H1 (cell line): ENCODE data around the gene SLC4A7. TPM values are rescaled to one million over a fixed set of nuclear protein-coding genes. Genes with fewer than 3 reads are reported as not detected.

Experiments
- CTCF ChIA-PET: fragments of 300-600 bp; sonication (Branson Sonifier 250); formaldehyde crosslinking; loops from one replicate; lab custom pipeline; 2021; ENCODE audit not compliant: partially characterized antibody; lab: Charles Lee
- POLR2A ChIA-PET: fragments of 300-600 bp; sonication (Branson Sonifier 250); formaldehyde crosslinking; loops from one replicate; lab custom pipeline; 2021; ENCODE audit warnings: inconsistent platforms; ENCODE audit not compliant: partially characterized antibody; lab: Charles Lee
- DNase-seq, 2 experiments: peaks; one replicate each; pipeline versions ENCODE4 v3.0.0 to v3.0.0-alpha.2; 2010 to 2022; ENCODE audit warnings: low spot score in 2 of 2, low read depth in 1 of 2, mixed read lengths in 1 of 2
- FAIRE-seq: peaks from 2 replicates; lab custom pipeline; 2011; peaks lifted over from hg19 to GRCh38; lab: Jason Lieb, UNC
- H2AFZ ChIP-seq: 2 replicates; pipeline ENCODE4 v1.8.1; 2012; ENCODE audit warnings: low read length, inconsistent platforms
- H2AK5ac ChIP-seq: 2 replicates; pipeline ENCODE4 v1.6.1; 2013; ENCODE audit warnings: low read depth, low read length
- H2BK120ac ChIP-seq: replicated peaks from 2 replicates; pipeline ENCODE3; 2013; ENCODE audit warnings: low read depth, low read length, inconsistent platforms
- H2BK12ac ChIP-seq: 2 replicates; pipeline ENCODE4 v1.6.1; 2013; ENCODE audit warnings: low read depth, low read length
- H2BK15ac ChIP-seq: 2 replicates; pipeline ENCODE4 v1.6.1; 2013; ENCODE audit warnings: low read length
- H2BK20ac ChIP-seq: 2 replicates; pipeline ENCODE4 v1.6.1; 2013; ENCODE audit warnings: low read length
- H2BK5ac ChIP-seq: 2 replicates; pipeline ENCODE4 v1.6.1; 2013; ENCODE audit warnings: low read depth, low read length
- H3K14ac ChIP-seq: 2 replicates; pipeline ENCODE4 v1.6.1; 2013; ENCODE audit warnings: inconsistent platforms; ENCODE audit not compliant: insufficient read length
- H3K18ac ChIP-seq: 2 replicates; pipeline ENCODE4 v1.6.1; 2013; ENCODE audit warnings: low read length; ENCODE audit errors: extremely low read depth
- H3K23ac ChIP-seq: 2 replicates; pipeline ENCODE4 v1.6.1; 2013; ENCODE audit warnings: inconsistent platforms; ENCODE audit not compliant: insufficient read length
- H3K23me2 ChIP-seq: 2 replicates; pipeline ENCODE4 v1.6.1; 2013; ENCODE audit warnings: low read depth, low read length
- H3K27ac ChIP-seq: 2 replicates; pipeline ENCODE4 v1.6.1; 2011; ENCODE audit warnings: low read depth, low read length, inconsistent platforms
- H3K27me3 ChIP-seq, 4 experiments: replicated peaks in 1 of 4; 1 replicate in 1 of 4; 2 replicates in 3 of 4; pipeline versions ENCODE4 v1.6.1 to v1.8.1; 2011 to 2013; ENCODE audit warnings: low read length in 3 of 4, mild to moderate bottlenecking in 3 of 4, inconsistent platforms in 2 of 4, mixed read lengths in 2 of 4, moderate library complexity in 1 of 4; ENCODE audit not compliant: control insufficient read depth in 3 of 4, insufficient read depth in 3 of 4; ENCODE audit errors: extremely low read depth in 1 of 4
- H3K36me3 ChIP-seq, 4 experiments: 2 replicates each; pipeline versions ENCODE4 v1.6.1 to v1.8.1; 2011 to 2013; ENCODE audit warnings: mild to moderate bottlenecking in 4 of 4, low read length in 3 of 4, moderate library complexity in 2 of 4, control low read depth in 1 of 4, inconsistent platforms in 1 of 4; ENCODE audit not compliant: insufficient read depth in 4 of 4, control insufficient read depth in 2 of 4
- H3K4ac ChIP-seq: replicated peaks from 2 replicates; pipeline ENCODE3; 2013; ENCODE audit warnings: low read length, low read depth, mixed read lengths, inconsistent platforms; ENCODE audit not compliant: insufficient read length
- H3K4me1 ChIP-seq, 4 experiments: replicated peaks in 1 of 4; 1 replicate in 1 of 4; 2 replicates in 3 of 4; pipeline versions ENCODE4 v1.6.1 to v1.8.1; 2011 to 2013; ENCODE audit warnings: low read length in 3 of 4, inconsistent platforms in 2 of 4, mixed read lengths in 1 of 4; ENCODE audit not compliant: insufficient read depth in 4 of 4, control insufficient read depth in 3 of 4
- H3K4me2 ChIP-seq, 2 experiments: 2 replicates each; pipeline versions ENCODE4 v1.6.1 to v1.8.1; 2011 to 2013; ENCODE audit warnings: low read depth in 2 of 2, low read length in 2 of 2, control low read depth in 1 of 2, inconsistent platforms in 1 of 2, mild to moderate bottlenecking in 1 of 2; ENCODE audit not compliant: insufficient read depth in 1 of 2
- H3K4me3 ChIP-seq, 4 experiments: fragments of 200-600, 300-600 bp in 1 of 4; sonication (generic), shearing (Covaris generic), sonication (Bioruptor Twin) in 1 of 4; 2 replicates each; pipeline versions ENCODE4 v1.5.1 to v1.8.1; 2011 to 2016; ENCODE audit warnings: low read length in 4 of 4, low read depth in 3 of 4, control low read depth in 2 of 4, inconsistent platforms in 2 of 4, mild to moderate bottlenecking in 2 of 4, mixed read lengths in 1 of 4, moderate library complexity in 1 of 4; ENCODE audit not compliant: insufficient read depth in 2 of 4; ENCODE audit errors: extremely low read depth in 1 of 4
- H3K56ac ChIP-seq: replicated peaks from 2 replicates; pipeline ENCODE3; 2013; ENCODE audit warnings: low read depth, mild to moderate bottlenecking, mixed read lengths, low read length, inconsistent platforms; ENCODE audit not compliant: insufficient read length
- H3K79me1 ChIP-seq: 2 replicates; pipeline ENCODE4 v1.6.1; 2013; ENCODE audit warnings: low read depth, low read length, control low read depth
- H3K79me2 ChIP-seq, 2 experiments: 2 replicates each; pipeline versions ENCODE4 v1.6.1 to v1.8.1; 2012 to 2013; ENCODE audit warnings: low read length in 2 of 2, mild to moderate bottlenecking in 2 of 2, inconsistent platforms in 1 of 2; ENCODE audit not compliant: insufficient read depth in 2 of 2, control insufficient read depth in 1 of 2
- H3K9ac ChIP-seq, 4 experiments: replicated peaks in 1 of 4; 1 replicate in 1 of 4; 2 replicates in 3 of 4; pipeline versions ENCODE4 v1.6.1 to v1.8.1; 2011 to 2013; ENCODE audit warnings: low read depth in 3 of 4, low read length in 3 of 4, control low read depth in 2 of 4, mild to moderate bottlenecking in 2 of 4, moderate library complexity in 2 of 4, inconsistent platforms in 1 of 4; ENCODE audit errors: extremely low read depth in 1 of 4
- H3K9me3 ChIP-seq, 2 experiments: 2 replicates each; pipeline versions ENCODE4 v1.6.1 to v1.8.1; 2012 to 2013; ENCODE audit warnings: mild to moderate bottlenecking in 2 of 2, moderate library complexity in 2 of 2, control low read depth in 1 of 2, inconsistent platforms in 1 of 2, low read depth in 1 of 2, low read length in 1 of 2, mixed read lengths in 1 of 2; ENCODE audit not compliant: insufficient read depth in 2 of 2
- H4K20me1 ChIP-seq, 2 experiments: replicated peaks in 1 of 2; 2 replicates each; pipeline versions ENCODE3 to v1.8.1; 2011 to 2013; ENCODE audit warnings: inconsistent platforms in 2 of 2, low read length in 2 of 2, mild to moderate bottlenecking in 1 of 2; ENCODE audit not compliant: insufficient read depth in 2 of 2, control insufficient read depth in 1 of 2
- H4K5ac ChIP-seq: 2 replicates; pipeline ENCODE4 v1.6.1; 2013; ENCODE audit warnings: low read length, low read depth, mixed read lengths, inconsistent platforms; ENCODE audit not compliant: insufficient read length
- H4K8ac ChIP-seq: 2 replicates; pipeline ENCODE4 v1.8.0; 2013; ENCODE audit warnings: mild to moderate bottlenecking, moderate library complexity, low read length, inconsistent platforms; ENCODE audit not compliant: insufficient read depth; ENCODE audit errors: extremely low read depth
- H4K91ac ChIP-seq: replicated peaks from 2 replicates; pipeline ENCODE3; 2013; ENCODE audit warnings: low read length, mixed read lengths, inconsistent platforms; ENCODE audit not compliant: insufficient read length
- BACH1 ChIP-seq: IDR thresholded peaks from 2 replicates; pipeline ENCODE4 v1.6.1; 2012; ENCODE audit warnings: low read length, improper control_type of control experiment
- CREB1 ChIP-seq: IDR thresholded peaks from 2 replicates; pipeline ENCODE4 v1.6.1; 2012; ENCODE audit warnings: inconsistent platforms
- CTBP2 ChIP-seq: IDR thresholded peaks from 2 replicates; pipeline ENCODE4 v1.7.0; 2011; ENCODE audit warnings: borderline replicate concordance, mild to moderate bottlenecking, moderate library complexity, mixed read lengths, low read length; ENCODE audit not compliant: insufficient read depth, insufficient read length
- EP300 ChIP-seq, 2 experiments: IDR thresholded peaks; 1 replicate in 1 of 2; 2 replicates in 1 of 2; pipeline ENCODE4 v1.6.1; 2011 to 2012; ENCODE audit warnings: low read depth in 2 of 2, low read length in 2 of 2, mild to moderate bottlenecking in 2 of 2, borderline replicate concordance in 1 of 2, inconsistent platforms in 1 of 2, moderate library complexity in 1 of 2
- KDM1A ChIP-seq: fragments of 200-600, 300-600 bp; sonication (generic); IDR thresholded peaks from 2 replicates; pipeline ENCODE4 v1.7.1; 2016; ENCODE audit warnings: mild to moderate bottlenecking, low read length, borderline replicate concordance
- KDM4A ChIP-seq: IDR thresholded peaks from one replicate; pipeline ENCODE4 v1.7.1; 2012; ENCODE audit warnings: low read depth, mild to moderate bottlenecking, moderate library complexity, low read length, inconsistent platforms; ENCODE audit not compliant: severe bottlenecking
- PHF8 ChIP-seq: fragments of 200-600 bp; sonication (generic); conservative IDR thresholded peaks from 2 replicates; pipeline ENCODE4 v1.7.1; 2012; ENCODE audit warnings: low read depth, mild to moderate bottlenecking, inconsistent platforms, low read length, moderate library complexity
- POLR2AphosphoS5 ChIP-seq: IDR thresholded peaks from 2 replicates; pipeline ENCODE4 v1.6.1; 2011; ENCODE audit warnings: low read depth, low read length
- RXRA ChIP-seq: IDR thresholded peaks from 2 replicates; pipeline ENCODE4 v1.6.1; 2011; ENCODE audit warnings: low read depth, mild to moderate bottlenecking, low read length, moderate library complexity; ENCODE audit not compliant: insufficient read depth
- SUZ12 ChIP-seq: fragments of 200-600 bp; sonication (generic); IDR thresholded peaks from 2 replicates; pipeline ENCODE4 v1.6.1; 2012; ENCODE audit warnings: mild to moderate bottlenecking, inconsistent platforms, low read length, moderate library complexity, mixed read lengths
- TBP ChIP-seq: IDR thresholded peaks from 2 replicates; pipeline ENCODE4 v1.6.1; 2011; ENCODE audit warnings: low read depth, low read length, improper control_type of control experiment
- ZNF274 ChIP-seq: IDR thresholded peaks from 2 replicates; pipeline ENCODE4 v1.7.0; 2012; ENCODE audit warnings: low read length, borderline replicate concordance; ENCODE audit errors: extremely low read depth
- polyA plus RNA-seq, 7 experiments: library from polyadenylated mRNA; depleted of rRNA in 3 of 7; stranded (reverse) in 5 of 7; unstranded in 2 of 7; fragments of >200 nt in 5 of 7; fragments of 200-250 nt in 2 of 7; gene quantifications; 1 replicate in 5 of 7; 2 replicates in 1 of 7; 4 replicates in 1 of 7; pipeline versions ENCODE4 v1.2.1 to v1.2.3, GENCODE V29; 2011 to 2013; ENCODE audit warnings: missing spikeins in 2 of 7, mixed read lengths in 2 of 7
- total RNA-seq: library from RNA; stranded (reverse); fragmentation: NEBNext Ultra II Directional; extraction: Animal tissue kit (Norgen Biotek cat#: 25700); gene quantifications from 2 replicates; pipeline ENCODE4 v1.2.1, GENCODE V29; 2021
- TF ChIP-seq, protein P1 (sequence below): IDR thresholded peaks from 2 replicates; pipeline ENCODE4 v1.6.1; 2011; ENCODE audit warnings: low read length, improper control_type of control experiment

Gene SLC4A7
- total and polyA plus RNA-seq, 2 of the 8 experiments (the other 6 are each of a cell fraction or from before 2014, with no cell fraction given), result 14.9 to 70.5 TPM

DNA sequence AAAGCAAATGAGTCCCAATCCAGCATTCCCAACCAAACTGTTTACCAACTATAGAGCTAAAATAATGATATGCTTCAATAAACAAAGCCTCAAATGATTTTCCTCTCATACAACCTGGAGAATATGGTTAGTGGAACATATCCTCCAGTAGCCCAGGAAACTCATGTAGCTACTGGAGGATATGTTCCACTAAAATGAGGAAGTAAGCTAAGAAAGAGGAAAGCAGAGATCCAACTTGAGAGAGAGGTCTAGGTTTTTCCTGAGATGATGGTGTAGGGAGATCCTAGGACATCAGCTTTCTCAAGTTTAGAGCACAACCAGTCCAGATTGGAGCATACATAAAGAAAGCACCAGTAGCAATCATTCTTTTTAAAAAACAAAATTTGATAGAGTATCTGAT, 44.6 kb upstream of the SLC4A7 start:
- Histone ChIP-seq H3K27ac (no peak overlapping the region), H4K91ac (no peak overlapping the region), H2BK120ac (no peak overlapping the region), H3K23me2 (peaks cover 4% of the 10 kb centered on the region; the same call in 1 of the 2 replicates), H3K9me3 (no peaks in the 10 kb centered on the region), H3K4ac (no peak overlapping the region), H2AFZ (no peak overlapping the region), H4K5ac (no peak overlapping the region), H2BK12ac (no peak overlapping the region), H3K18ac (no peak overlapping the region), H3K27me3 (no peaks in the 10 kb centered on the region), H4K8ac (no peak overlapping the region), H3K14ac (no peak overlapping the region), H3K4me1 (peaks cover 7 to 21% (median 14%) of the 10 kb centered on the region in 4 experiments), H2BK5ac (no peak overlapping the region), H3K36me3 (no peaks in the 10 kb centered on the region), H2BK15ac (no peak overlapping the region), H3K56ac (no peak overlapping the region), H2BK20ac (no peak overlapping the region), H2AK5ac (no peak overlapping the region), H3K4me2 (no peak overlapping the region), H4K20me1 (no peaks in the 10 kb centered on the region), H3K79me1 (no peaks in the 10 kb centered on the region), H3K4me3 (no peak overlapping the region), H3K9ac (no peak overlapping the region), H3K23ac (no peak overlapping the region), H3K79me2 (no peaks in the 10 kb centered on the region)
- POLR2A ChIA-PET, result interaction anchor here (1.3 to 2.2 kb wide), 2 partner anchors 44 to 159 kb away, joined by 3 to 8 read pairs; partner anchors contain the start of gene NEK10
- CTCF ChIA-PET, result interaction anchor here (1.1 to 1.2 kb wide), 3 partner anchors 15 to 37 kb away, joined by 3 to 4 read pairs (median 3); no protein-coding TSS in a partner anchor
- TF ChIP-seq POLR2AphosphoS5 (no peak), CREB1 (no peak), RXRA (no peak), SUZ12 (no peak), TBP (no peak), KDM4A (no peak), BACH1 (no peak), ZNF274 (no peak), CTBP2 (no peak), KDM1A (no peak), EP300 (IDR thresholded peaks at IDR 0.05; ENCODE audit: borderline replicate concordance in 1 of 2, low read depth in 2 of 2, low read length in 2 of 2) (no peak), PHF8 (no peak)
- TF ChIP-seq, protein P1, sequence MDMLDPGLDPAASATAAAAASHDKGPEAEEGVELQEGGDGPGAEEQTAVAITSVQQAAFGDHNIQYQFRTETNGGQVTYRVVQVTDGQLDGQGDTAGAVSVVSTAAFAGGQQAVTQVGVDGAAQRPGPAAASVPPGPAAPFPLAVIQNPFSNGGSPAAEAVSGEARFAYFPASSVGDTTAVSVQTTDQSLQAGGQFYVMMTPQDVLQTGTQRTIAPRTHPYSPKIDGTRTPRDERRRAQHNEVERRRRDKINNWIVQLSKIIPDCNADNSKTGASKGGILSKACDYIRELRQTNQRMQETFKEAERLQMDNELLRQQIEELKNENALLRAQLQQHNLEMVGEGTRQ, result no peak
- no peak for FAIRE-seq
- DNase-seq, result no peak
